Stimulated activated CD8-positive, alpha-beta memory T cell treated with anti-CD3 and anti-CD28 coated beads, Interleukin-15, amount 100 ng/mL, for 48 hours (primary cell): Measurements from ENCODE around the gene MCF2L.
A peak's percentile ranks its signal among the peaks of the same experiment; 100 is the strongest.

Experiments
- DNase-seq, 2 donors: peaks; one replicate each; pipeline ENCODE4 v3.0.0-alpha.2; 2020; ENCODE audit warnings: low read depth in 2 of 2

The MCF2L gene

DNA sequence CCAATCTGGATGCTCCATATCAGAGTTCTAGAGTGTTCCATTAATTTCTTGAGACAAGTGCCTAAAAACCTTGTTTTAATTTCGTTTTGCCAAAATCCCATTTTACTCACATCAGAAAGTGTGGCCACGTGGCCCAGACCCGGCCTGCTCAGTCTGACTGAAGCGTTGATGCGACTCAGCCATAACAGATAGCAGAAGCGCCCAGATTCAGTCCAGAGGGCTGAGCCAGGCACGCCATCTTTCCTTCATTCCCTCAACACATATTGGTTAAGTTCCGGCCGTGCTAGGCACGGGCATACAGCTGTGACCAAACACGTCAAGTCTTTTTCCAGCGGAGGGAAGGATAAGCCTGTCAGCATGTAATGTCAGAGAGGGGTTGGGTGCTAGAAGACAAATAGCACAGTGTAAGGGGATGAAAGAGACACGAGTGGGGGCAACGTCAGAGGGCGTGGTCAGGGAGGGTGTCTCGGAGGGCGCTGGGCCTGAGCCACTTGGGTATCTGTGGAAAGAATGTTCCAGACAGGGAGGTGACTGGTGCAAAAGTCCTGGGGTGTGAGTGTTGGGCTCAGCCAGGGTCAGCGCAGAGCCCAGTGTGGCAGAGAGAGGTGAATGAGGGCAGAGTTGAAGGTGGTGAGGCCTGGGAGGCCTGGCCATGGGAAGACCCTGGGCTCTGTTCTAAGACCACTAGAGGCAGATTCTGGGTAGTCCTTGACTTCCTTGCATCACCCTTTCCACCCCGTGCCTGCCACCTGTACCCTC is 156.7 kb downstream of the MCF2L start:
- no peak for DNase-seq

DNA sequence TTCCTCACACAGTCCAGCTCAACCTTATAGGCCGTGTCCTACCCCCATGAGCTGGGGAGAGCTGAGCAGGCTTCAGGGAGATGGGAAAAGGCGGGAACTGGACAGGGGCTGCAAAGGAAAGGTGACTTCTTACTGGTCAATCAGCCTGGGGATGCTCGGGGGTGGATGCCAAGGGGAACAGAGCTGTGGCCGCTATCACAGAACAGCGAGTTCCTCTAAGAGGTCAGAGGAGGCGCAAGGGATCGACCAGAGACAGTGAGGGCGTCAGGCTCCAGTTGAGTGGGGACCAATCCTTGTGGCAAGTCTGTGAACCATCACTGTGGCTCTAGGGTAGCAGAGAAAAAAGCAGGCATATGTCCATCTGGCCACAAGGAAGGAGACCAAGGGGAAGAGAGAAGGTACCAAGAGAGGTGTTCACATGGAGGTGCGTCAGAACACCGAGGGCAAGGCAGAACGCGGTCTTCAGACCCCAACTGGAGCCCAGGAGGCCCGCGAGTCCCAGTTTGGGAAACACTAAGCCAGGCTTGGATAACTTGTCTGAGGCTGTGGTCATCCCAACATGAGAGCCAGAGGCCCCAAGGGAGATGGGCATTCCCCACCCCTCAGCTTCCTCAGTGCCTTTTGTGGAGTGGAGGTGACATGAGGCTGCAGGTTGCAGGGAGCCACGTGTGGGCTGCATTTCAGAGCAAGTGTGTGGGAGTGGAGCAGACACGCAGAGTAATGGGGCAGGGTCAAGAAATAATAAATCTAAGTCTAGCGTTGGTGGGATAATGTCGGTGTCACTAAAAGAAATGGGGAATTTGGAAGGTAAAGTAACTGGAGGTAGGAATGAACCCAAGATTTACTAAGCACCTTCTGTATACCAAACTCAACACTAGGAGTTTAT is 157.5 kb downstream of the MCF2L start:
- no peak for DNase-seq

DNA sequence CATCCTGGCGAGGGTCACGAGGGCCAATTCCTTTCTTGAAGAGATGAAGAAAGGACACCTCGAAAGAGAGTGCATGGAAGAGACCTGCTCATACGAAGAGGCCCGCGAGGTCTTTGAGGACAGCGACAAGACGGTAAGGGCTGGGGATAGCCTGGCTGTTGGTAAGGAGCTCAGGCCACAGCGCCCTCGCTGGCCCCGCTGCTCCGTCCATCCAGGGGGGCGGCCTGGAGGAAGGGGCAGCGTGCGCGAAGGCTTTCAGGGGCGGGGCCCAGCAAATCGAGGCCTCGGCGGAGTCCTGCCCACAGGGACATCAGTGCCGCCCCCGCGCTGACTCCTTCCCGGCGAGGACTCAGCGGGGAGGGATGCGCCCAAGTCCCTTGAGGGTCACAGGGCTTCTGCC is 160.5 kb downstream of the MCF2L start:
- no peak for DNase-seq

DNA sequence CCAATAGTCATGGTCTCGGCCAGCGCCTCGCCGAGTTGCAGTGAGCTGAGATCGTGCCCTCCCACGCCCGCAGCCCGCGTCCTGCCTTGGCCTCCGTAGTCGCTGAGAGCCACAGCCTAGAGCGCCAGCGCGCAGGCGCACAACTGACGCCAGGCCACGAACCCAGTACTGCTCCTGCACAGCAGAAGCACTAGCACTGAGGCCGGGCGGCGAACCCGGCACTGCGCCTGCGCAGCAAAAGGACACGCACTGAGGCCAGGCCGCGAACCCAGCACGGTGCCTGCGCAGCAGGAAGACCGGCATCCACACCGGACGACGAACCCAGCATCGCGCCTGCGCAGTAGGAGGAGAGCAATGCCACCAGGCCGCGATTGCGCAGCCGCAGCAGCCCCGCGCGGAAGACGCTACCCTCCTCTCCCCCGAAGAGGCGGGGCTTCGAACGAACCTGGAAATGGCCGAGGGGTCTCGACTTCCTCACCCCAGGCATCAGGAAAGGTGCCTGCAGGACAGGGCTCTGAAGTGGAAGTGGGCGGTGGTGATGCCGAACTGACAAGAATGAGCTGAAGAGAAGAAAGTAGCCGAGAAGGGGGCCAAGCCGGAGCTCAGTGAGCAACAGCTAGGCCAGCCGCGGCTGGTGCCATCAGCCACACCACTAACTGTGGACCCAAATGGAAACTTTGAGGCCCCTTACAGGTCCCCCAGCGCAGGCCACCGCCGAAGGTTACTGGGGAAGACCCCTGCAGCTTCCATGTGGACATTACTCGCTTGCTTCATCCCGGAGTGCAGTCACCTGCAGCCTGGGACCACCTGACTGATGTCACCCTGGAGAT is 161.1 kb downstream of the MCF2L start:
- peak in 1 of 2 donors; percentile 28 for DNase-seq

DNA sequence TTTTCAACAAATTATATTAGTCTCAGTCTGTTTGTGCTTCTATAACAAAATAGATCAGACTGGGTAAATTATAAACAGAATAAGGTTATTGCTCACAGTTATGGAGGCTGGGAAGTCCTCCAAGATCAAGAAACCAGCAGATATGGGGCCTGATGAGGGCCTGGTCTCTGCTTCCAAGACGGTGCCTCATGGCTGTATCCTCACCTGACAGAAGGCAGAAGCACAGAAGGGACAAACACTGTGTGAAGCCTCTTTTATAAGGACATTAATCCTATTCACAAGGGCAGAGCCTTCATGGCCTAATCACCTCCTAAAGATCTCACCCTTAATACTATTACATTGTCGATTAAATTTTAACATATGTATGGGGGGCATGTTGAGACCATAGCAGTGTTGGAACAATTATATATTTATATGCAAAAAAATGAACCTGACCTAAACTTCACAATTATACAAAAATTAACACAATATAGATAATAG is 166.3 kb downstream of the MCF2L start:
- no peak for DNase-seq

DNA sequence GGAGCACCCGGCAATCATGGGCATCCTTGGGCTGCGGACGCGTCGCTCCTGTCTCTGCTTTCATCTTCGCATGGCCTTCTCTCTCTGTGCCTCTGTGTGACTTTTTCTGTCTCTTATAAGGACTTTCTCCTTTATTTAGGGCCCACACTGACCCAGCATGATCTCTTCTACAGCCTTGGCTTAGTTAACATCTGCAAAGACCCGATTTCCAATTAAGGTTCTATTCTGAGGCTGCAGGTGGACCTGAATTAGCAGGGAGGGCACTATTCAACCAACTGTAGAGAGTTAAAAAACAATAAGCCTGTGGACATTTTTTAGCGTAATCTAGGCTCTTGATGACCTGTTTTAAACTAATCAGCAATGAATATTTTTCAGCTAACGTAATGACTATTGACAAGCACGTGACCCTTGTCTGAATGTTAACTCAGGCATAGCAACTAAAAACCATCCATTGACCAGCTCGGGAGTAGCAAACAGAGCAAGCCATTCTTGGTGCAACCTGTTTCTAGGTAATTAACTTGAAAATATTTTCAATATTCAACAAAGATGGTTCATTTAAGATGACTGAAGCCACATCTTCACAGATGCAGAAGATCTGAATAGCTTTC is 168.8 kb downstream of the MCF2L start:
- no peak for DNase-seq

DNA sequence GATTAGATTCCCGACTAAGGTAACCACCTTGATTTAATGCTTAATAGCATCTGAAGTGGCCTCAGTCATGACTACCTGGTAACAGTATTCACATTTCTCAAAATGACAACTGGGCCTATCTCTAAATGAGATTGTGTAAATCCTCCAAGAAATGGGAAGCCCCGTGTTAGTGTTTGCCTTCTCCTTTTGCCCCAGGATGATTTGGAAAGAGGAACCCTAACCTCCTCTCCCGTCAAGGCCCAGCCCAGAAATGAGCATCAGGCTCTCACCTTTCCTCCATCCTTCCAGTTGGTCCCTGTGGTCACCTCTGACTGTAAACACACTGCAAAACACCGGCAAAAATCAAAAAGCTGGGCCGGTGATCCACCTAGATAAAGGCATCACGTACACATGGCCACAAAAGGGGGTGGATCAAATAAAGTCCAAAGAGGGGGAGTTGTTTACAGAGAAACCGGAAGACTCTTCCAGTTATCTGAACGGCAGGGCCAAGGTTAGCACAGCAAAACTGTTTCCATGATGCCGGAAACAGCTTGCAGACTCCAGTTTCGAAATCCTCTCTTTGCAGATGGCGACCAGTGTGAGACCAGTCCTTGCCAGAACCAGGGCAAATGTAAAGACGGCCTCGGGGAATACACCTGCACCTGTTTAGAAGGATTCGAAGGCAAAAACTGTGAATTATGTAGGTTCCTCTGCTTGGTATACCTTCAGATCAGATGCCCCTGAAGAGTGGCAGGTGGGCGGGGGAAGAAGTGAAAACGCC is 170.0 kb downstream of the MCF2L start:
- DNase-seq: no peak

DNA sequence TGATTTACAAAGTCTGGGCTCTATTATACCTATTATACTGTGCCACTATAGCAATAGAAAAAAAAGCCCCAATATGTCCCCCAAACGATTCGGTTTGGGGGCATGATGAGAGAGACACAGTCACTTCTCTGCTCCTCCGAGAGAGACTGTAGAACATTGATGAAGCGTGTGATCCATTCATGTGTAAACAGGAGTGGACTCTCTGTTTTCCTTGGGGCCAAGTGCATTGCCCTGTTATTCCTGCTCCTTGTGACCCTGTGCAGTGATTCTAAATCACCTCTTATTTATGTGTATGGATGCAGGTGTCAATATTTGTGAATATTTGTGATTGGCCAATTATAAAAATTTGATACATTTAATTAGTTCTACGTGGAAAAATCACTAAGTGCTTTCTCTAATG is 170.6 kb downstream of the MCF2L start:
- DNase-seq: no peak

DNA sequence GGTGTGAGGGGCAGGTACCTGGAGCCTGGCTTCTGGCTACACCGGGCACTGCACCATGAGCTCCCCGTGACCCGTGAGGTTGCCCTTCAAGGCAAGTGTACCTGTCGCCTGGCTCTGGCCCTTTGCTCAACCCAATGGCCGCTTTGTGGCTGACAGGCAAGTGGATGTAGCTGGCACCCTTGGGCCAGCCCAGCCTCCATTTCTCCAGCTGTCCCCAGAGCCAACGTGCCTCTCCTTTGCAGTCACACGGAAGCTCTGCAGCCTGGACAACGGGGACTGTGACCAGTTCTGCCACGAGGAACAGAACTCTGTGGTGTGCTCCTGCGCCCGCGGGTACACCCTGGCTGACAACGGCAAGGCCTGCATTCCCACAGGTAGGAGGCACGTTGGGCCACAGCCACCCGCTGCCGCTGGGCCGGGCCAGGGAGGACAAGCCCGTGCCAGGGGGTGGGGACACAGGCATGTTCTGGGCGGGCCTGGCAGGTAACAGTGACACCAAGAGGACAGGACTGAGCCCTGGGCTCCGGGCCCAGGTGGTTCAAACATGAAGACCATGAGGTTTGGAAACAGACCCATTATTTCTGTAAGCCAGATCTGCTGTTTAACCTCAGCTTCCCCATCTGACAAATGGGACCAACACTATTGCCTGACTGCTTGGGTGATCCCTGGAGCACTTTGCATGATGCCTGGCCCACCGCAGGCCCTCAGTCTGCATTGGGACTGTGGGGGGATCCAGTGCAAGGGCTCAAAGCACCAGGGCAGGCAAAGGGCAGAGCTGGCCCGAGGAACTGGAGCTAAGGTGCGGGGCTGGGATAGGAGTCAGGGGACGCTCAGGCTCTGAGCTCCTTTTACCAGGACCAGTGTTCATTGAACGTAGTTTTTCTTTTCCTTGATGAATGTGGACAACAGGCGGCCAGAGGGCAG is 171.9 kb downstream of the MCF2L start:
- no peak for DNase-seq

DNA sequence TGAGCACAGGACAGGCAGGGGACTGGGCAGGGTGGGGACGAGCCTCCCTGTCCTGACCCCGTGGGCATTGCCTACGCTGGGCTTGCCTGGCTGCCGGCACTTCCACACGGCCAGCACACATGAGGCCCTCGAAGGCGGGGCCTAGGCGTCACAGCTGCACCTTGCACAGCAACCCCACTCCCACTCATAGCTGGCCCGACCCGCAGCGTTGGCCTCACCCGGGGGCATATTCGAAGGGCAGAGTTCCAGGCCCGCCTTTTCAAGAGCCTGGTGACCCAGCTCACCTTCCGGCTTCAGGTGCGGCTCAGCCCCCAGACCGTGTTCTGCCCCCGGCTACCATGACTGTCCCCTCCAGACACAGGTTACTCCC is 172.6 kb downstream of the MCF2L start:
- DNase-seq: no peak

DNA sequence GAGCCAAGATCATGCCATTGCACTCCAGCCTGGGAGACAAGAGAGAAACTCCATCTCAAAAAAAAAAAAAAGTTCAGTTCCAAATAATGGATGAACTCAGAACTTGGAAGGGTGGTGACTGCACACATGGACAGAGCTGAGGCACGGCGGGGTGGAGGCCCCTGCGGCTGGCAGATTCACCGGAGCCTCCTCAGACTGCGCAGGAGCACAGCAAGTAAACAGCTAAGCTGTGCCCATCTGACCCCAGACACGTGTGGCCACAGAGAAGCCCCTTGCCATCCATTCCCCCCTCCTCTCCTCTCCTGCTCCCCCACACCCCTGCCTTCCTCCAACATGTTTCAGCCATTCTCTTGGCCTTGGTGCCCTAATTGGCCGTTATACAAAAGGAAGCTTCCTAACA is 173.9 kb downstream of the MCF2L start:
- no peak for DNase-seq

DNA sequence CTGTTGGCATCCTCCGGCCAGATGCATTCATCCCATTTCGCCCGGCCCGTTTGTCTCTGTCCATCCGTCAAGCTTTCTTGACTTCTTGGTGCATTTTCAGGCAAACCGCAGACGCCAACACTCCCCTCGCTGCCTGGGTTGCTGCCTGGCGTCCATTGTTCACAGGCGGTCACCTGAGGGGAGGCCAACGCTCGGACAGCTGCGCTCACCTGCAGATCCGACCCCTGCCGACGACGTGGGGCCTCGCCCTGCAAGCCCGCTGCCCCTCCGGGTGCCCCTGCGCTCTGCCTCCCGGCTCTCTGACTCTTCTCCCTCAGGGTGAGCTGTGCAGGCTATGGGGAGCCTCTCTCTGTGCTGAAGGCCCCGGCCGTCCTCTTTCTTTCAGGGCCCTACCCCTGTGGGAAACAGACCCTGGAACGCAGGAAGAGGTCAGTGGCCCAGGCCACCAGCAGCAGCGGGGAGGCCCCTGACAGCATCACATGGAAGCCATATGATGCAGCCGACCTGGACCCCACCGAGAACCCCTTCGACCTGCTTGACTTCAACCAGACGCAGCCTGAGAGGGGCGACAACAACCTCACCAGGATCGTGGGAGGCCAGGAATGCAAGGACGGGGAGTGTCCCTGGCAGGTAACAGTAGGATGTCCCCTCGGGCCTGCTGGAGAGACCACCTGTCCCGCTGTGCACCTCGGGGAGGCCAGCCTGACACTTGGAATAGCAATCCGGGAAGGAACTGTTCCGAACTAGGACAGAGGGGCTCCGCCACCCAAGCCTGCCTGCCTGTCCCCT is 174.6 kb downstream of the MCF2L start:
- no peak for DNase-seq

DNA sequence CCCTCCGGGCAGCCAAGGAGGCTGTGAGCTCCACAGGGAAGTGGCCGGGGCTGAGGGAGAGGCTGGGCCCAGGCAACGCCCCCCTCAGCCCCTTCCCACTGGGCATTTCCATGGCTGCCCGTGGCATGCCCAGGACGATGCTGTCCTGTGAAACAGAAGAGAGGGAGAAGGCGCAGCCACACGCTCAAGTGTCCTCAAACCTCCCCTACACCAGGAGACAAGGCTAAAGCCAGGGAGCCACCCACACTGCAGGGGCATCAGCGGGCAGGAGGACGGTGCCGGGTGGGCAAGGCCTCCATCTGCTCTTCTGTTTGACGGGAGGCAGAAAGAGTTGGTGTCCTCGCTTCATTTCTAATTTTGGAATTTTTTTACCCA is 175.2 kb downstream of the MCF2L start:
- DNase-seq: no peak

DNA sequence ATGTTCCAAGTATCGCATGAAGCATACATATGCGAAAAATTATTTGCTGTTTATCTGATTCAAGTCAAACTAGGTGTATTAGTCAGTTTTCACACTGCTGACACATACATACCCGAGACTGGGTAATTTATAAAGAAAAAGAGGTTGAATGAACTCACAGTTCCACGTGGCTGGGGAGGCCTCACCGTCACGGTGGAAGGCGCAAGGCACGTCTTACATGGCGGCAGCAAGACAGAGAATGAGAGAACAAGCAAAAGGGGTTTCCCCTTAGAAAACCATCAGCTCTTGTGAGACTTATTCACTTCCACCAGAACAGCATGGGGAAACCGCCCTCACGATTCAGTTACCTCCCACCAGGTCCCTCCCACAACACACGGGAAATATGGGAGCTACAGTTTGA is 176.5 kb downstream of the MCF2L start:
- peak in 1 of 2 donors; percentile 64 for DNase-seq

DNA sequence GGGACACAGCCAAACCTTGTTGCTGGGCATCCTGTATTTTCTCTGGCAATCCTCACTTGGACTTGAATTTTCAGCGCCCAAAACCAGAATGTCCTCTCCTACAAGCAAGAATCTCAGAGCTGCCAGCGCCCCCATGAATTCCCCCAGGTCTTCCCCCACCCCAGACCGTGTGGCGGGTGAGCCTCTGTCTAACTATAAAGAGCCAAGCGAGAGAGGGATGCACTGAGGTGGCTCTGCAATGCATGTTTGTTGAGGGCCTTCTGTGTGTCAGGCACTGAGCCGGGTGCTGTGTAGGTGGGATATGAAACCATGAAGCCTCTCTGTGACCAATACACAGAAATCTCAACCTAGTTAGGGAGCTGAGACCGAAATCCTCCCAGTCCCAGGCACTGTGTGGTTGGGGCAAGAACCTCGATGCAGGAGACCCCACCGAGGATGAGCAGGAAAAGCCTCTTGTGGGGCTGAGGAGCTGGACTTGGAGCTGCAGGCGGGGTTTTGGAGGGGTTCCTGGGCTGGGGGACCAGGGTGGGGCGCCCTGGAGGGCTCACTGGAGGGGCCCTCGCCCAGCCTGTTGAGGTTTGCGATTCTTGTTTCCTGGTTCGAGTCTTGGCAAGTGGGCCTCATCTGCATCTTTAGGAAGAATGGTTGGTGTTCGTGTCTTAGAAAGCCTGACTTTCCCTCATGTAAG is 177.0 kb downstream of the MCF2L start:
- DNase-seq: no peak

DNA sequence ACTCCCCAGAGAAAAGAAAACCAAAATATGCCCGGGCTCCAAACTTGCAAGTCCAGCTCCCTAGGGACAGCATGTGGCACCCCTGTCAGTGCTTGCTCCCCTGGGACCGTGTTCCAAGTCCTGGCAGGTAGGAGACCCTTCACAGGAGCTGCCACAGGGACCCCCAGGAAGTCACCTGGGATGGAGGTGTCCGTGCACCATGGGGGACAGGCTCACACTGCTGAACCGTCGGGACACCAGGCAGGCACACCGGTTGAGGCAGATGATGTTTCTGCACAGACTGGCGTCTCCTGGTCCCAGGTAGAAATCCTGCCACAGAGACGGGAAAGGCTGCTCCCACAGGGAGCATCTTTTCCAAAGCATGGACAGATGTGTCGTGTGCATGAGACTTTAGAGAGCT is 177.7 kb downstream of the MCF2L start:
- no peak for DNase-seq

DNA sequence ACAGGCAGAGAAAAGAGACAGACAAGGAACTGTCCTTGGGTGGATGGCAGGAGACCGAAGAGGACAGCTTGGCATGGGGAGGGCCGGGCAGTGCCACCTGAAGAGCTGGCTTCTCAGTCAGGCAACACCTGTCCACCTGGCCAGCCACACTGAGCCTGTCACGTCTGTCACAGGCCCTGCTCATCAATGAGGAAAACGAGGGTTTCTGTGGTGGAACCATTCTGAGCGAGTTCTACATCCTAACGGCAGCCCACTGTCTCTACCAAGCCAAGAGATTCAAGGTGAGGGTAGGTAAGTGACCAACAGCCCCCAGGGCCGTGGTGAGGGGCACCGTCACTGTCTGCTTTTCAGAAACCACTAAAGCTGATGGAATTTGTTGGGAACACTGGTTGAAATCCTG is 178.2 kb downstream of the MCF2L start:
- DNase-seq: no peak

DNA sequence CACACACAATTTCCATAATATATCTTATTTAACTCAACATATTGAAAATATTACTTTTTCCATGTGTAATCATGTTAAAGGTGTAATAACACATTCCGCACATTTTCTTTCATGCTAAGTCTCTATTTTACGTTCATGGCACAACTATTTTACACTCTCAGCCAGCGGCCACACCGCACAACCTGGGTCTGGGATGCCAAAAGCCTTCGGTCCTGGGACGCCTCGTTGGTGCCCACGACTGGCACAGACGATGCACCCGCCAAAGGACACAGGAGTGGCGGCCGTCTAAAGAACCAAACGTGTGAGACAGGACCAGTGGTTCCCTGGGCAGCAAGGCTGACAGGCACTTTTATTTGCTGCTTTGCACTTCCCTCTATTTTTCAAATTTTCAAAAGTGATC is 179.4 kb downstream of the MCF2L start:
- no peak for DNase-seq
